Hematopoietic multipotent progenitor cell (in vitro differentiated cells): ENCODE measurements around the gene ZNF730. TPM values are rescaled to one million over a fixed set of nuclear protein-coding genes. Genes with fewer than 3 reads are reported as not detected.
"Not testable (repeated sequence)": the region's sequence is repeated elsewhere in the genome, so short reads cannot be mapped to it uniquely, and the experiment has no call there.

ENCODE experiments used
- DNase-seq, 3 donors: peaks; one replicate each; pipeline ENCODE4 v3.0.0-alpha.2; 2011 to 2015; ENCODE audit warnings: low read depth in 2 of 3, low spot score in 2 of 3
- total RNA-seq: library from RNA; depleted of rRNA; stranded (reverse); fragments of >200 nt; gene quantifications from one replicate; pipeline ENCODE4 v1.2.3, GENCODE V29; 2012

The ZNF730 gene
- total RNA-seq = 1.3 TPM

DNA sequence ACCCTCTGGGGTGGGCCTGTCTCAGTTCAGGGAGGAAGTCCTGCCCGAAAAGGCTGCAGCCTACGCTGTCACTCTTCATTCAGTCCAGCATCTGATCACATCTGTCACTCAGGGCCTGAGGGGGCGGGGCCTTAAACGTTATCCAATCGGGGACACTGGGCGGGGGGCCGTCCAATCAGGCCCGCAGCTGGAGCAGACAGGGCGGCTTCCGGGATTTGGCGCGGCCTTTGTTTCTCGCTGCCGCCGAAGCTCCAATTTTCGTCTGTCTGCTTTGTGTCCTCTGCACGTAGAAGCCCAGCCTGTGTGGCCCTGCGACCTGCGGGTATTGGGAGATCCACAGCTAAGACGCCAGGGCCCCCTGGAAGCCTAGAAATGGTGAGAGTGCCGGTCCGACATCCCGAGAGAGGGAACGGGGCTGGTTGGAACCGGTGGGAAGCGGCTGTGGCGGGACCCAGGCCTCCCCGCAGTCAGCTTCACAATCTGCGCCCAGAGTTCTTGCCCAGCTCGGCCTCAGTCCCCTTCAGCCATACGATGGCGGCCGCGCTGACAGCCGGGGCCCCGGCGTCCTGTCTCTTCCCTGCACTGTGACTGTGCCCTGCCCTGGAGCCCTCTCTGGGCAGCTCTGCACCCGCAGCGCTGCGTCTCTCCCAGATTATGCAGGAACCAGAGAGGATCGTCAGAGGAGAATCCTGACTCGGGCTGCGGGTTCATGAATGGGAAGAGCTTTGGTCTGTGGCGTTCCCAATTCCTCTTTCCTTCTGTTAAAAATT lies at the start of gene ZNF730:
Gene ZNF730 (plus strand): TSS at position 224 of the 770 bp plus-strand sequence. CDS start 149 bp downstream, at position 373.
- peak in 2 of 3 donors; percentile 57 to 77 for DNase-seq

DNA sequence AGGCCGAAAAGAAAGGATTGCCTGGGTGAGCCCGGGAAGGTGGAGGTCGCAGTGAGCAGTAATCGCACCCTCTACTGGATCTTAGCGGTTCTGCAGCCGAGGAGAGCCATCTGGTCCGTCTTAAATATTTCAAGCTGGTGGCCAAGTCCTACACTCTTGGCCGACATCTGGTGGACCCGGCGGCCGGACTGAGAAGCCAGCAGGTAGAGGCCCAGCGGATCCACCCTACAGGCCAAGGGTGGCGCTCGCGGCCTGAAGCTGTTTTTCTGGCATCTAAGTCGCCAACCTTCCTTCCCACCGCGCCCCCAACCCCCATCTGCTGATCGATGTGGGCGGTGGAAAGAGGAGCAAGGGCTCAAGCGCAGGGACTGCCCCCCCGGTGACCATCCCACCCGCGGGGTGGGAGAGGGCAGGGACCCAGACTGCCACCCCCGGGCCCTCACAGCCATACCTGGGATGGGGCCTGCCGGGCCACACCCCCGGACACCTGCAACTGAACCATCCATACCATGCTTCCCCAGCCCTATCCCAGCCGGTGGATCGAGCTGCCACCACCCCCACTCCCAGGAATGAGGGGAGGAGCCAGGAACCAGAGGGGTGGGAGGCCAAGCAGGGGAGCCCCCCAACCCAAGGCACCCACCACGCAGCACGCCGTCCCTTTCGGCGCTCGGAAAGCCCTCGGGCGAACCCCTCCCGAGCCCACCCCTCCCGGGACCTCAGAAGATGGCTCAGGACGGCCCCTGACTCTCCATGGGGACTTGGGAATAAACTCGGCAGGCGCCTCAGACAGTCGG lies 46.3 kb upstream of the ZNF730 start:
- DNase-seq = peak in 2 of 3 donors; percentile 58 to 75

DNA sequence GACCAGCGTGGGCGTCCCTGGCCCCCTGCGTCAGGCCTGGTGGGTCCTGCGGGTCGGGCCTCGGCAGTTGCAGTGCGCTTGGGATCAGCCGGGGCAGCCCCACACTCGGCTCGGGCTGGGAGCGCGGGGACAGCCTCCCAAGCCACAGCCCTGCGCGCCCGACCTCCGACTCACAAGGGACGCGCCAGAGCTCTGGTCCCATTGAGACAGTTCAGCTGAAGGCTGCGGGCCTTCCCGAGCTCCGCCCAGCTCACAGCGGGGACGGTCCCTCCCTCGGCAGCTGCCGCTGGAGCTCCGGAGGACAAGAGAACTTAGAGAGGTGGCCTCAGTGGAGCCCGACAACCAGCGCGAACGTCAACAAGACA lies 45.7 kb upstream of the ZNF730 start:
- peak in 2 of 3 donors; percentile 28 to 57 for DNase-seq

DNA sequence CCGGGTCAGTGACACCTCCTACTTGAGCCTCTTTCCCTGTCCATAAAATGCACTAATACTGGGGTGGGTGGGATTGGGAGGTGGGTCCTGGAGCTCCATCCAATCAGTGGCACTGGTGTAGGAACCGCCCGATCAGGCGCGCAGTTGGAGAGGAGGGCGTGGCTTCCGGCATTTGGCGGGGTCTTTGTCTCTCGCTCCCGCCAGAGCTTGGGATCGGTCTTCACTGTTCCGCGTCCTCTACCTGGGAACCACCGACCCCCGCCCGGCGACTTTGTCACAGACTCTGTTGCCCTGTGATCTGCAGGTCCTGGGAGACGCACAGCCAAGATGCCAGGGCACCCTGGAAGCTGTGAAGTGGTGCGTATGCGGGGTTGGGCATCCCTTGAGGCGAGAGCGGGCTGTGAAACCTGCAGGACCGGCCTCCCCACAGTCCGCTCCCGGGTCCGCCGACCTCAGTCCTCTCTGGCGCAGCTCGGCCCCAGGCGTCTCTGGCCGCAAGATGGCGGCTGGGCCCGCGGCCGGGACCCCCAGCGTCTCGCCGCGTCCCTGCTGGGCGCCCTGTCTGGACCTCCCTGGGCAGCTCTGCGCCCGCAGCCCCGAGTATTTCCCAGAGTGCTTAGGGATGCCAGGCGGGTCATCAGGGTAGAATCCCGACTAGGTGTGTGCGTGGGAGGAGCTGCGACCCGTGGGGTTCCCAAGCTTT lies 41.6 kb upstream of the ZNF730 start:
- peak in 2 of 3 donors; percentile 72 to 78 for DNase-seq

DNA sequence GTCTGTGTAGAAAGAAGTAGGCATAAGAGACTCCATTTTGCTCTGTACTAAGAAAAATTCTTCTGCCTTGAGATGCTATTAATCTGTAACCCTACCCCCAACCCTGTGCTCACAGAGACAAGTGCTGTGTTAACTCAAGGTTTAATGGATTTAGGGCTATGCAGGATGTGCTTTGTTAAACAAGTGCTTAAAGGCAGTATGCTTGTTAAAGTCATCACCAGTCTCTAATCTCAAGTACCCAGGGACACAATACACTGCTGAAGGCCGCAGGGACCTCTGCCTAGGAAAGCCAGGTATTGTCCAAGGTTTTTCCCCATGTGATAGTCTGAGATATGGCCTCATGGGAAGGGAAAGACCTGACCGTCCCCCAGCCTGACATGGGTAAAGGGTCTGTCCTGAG lies 39.0 kb upstream of the ZNF730 start:
- not testable (repeated sequence) for DNase-seq

DNA sequence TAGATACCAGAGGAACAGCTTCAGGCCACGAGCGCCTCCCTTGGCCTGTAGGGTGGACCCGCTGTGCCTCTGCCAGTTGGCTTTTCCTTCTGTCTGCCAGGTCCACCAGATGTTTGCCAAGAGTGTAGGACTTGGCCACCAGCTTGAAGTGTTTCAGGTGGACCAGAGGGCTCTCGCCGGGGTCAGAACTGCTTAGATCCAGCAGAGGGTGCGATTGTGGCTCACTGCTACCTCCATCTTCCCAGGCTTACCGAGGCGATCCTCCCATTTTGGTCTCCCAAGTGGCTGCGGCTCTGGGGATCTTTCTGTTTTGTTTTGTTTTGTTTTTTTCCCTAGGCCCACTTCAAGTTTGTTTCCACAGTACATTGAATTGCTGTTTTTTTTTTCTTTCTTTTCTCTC lies 23.0 kb upstream of the ZNF730 start:
- DNase-seq = no peak

DNA sequence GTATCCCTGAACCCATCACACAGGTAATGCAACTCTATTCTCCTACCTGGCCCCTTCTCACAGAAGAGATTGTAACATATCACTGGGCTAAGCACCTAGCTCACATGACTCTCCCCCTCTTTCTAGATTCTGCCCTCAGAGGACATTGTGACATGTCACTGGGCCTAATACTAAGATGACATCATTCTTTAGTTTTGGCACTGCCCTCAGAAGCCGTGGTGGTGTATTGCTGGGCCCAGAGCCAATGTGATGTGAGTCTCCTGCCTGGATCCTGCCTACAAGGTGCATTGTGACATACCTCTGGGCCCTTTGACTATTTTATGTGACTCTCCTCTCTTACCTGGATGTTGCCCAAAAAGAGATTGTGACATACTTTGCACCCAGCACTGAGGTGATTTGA lies 21.4 kb upstream of the ZNF730 start:
- no peak for DNase-seq

DNA sequence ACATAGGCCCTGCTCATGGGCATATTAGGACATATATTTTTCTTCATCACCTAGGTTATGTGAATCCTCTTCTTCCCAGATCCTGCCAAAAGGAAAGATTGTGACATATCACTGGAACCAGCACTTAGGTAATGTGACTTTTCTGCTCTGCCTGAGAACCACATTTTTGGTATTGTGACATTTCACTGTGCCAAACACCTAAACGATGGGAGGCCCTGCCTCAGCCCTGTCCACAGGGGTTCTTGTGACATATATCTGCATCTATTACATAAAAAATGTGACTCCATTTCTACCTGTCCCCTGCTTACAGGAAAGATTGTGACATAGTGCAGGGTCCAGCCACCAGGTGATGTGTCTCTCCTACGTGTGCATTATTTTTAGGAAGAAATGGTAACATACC lies 18.5 kb upstream of the ZNF730 start:
- no peak for DNase-seq

DNA sequence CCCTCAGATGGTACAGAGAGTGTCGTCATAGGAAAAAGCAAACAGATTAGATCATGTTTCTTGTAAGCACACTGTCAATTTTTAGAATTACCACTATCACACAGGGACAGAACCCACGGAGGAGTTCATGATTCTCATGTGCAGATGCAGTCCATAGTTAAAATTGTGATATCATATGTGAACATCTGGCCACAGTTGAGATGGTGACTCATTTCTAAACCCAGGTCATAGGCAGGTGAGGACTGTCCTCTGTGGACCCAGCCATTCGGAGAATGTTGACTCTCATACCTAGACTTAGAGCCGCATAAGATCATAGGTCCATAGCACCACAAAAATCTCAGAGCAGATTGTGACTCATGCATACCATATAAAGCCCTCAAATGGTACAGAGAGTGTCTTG lies 17.8 kb upstream of the ZNF730 start:
- DNase-seq = no peak

DNA sequence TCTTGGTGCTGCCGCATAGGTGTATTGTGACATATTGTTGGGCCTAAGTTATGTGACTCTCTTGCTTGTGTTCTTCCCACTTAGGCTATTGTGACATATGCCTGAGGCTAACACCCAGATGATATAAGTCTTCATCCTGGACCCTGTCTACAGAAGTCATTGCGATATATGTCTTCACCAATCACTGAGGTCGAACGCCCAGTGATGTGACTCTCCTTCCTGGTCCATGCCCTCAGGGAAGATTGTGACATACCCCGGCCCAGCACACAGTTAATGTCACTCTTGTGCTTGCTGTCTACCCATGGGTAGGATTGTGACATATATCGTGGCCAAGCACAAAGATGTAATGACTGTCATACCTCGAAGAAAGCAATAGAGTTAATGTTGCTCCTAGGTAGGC lies 16.9 kb upstream of the ZNF730 start:
- no peak for DNase-seq

DNA sequence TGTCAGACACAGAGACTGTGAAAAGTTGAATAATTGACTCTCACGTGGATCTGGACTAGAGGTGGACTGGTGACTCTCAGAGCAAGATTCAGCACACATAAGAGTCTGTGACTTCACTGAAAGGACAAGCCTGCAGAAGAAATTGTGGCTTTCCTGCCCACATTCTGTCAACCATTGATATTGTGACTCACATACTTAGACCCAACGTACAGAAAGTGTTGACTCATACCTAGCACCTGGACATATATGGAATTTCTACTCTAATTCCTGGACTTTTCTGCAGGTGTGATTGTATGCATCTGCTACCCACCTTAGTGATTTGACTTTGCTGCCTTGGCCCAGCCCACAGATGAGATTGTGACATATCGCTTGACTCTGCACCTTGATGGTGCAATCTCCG lies 15.6 kb upstream of the ZNF730 start:
- DNase-seq = no peak

DNA sequence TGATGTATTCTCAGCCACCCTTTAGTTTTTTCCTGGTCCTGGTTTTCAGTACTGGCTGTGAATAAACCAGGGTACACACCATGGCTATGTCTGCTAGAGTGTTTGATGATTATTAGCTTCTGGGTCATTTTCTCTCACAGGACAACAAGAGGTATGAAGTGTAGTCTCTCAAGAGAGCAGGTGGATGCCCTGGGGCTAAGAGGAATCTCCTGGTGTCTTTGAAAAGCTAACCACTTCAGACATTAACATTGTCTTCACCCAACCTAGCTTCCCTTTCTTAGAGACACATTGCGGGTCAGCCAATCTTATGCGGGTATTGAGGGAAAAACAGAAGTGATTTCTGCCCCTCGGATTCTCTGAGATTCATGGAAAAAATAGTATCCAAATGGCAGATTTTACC lies 1.6 kb downstream of the ZNF730 start:
- DNase-seq = no peak

DNA sequence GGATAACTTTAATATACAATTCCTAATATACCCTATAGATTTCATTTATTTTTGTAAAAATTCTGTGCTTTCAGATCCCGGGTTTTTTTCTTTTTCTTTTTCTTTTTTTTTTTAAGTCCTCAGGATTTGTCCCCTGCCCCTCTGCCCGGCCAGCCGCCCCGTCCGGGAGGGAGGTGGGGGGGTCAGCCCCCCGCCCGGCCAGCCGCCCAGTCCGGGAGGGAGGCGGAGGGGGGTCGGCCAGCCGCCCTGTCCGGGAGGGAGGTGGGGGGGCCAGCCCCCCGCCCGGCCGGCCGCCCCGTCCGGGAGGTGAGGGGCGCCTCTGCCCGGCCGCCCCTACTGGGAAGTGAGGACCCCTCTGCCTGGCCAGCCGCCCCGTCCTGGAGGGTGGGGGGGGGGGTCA lies 17.4 kb downstream of the ZNF730 start:
- not testable (repeated sequence) for DNase-seq

DNA sequence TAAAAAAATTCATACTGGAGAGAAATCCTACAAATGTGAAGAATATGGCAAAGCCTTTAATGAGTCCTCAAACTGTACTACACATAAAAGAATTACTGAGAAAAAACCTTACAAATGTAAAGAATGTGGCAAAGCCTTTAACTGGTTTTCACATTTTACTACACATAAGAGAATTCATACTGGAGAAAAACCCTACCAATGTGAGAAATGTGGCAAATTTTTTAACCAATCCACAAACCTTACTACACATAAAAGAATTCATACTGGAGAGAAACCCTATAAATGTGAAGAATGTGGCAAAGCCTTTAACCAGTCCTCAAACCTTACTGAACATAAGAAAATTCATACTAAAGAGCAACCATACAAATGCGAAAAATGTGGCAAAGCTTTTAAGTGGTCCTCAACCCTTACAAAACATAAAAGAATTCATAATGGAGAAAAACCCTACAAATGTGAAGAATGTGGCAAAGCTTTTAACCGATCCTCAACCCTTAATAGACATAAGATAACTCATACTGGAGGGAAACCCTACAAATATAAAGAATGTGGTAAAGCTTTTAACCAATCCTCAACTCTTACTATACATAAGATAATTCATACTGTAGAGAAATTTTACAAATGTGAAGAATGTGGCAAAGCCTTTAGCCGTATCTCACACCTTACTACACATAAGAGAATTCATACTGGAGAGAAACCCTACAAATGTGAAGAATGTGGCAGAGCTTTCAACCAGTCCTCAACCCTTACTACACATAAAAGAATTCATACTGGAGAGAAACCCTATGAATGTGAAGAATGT lies 29.0 kb downstream of the ZNF730 start:
- no peak for DNase-seq

DNA sequence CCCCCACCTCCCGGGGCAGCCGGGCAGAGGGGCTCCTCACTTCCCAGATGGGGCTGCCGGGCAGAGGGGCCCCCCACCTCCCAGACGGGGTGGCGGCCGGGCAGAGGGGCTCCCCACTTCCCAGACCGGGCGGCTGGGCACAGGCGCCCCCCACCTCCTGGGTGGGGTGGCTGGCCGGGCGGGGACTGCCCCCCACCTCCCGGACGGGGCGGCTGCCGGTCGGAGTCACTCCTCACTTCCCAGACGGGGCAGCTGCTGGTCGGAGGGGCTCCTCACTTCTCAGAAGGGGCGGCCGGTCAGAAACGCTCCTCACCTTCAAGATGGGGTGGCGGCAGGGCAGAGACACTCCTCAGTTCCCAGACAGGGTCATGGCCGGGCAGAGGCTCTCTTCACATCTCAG lies 43.9 kb downstream of the ZNF730 start:
- DNase-seq = no peak

DNA sequence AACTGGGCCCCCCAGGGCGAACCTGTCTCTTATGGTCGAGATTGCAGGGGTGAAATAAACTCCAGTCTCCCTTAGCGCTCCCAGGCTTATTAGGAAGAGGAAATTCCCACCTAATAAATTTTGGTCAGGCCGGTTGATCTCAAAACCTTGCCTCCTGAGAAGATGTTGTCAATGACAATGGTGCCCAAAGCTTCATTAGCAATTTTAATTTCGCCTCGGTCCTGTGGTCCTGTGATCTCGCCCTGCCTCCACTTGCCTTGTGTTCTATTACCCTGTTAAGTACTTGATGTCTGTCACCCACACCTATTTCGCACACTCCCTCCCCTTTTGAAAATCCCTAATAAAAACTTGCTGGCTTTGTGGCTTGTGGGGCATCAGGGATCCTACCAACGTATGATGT lies 51.5 kb downstream of the ZNF730 start:
- DNase-seq = not testable (repeated sequence)

DNA sequence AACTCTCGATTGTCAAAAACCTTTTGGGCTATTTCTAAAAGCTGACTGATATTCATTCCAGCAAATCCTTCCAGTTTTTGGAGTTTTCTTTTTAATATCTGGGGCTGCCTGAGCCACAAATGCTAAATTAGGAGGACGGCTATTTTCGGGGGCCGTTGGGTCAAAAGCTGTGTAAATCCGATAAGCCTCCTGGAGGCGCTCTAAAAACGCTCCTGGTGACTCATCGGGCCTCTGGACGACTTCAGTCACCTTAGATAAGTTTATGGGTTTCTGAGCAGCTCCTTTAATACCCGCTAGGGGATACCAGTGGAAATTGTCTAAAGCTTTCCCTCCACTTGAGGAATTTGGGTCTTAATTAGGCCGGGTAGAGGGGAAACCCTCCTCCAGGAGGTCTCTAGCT lies 66.4 kb downstream of the ZNF730 start:
- no peak for DNase-seq

DNA sequence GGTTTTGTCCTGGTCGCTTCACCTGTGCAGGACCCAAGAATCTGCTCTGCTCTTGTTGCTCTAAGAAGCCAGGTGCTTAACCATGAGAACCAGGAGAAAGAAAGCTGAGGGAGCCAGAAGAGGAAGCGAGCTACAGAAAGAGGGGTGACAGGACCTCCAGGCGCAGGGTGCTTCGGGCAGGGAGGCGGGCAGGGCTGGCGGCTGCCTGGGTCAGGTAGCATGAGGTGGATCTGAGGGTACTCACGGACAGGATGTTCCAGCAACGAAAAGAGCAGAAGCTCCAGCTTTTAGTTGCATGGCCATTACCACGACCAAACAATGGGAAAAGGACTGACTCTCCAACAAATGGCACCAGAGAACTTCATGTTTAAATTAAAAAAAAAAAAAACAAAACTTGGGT lies 73.5 kb downstream of the ZNF730 start:
- DNase-seq = no peak
